MV-4-11 (cell line): Measurements from ENCODE around the gene PKDCC.

ENCODE experiments used
- DNase-seq: peaks from one replicate; lab custom pipeline; 2025; lab: John Stamatoyannopoulos, UW

Gene PKDCC, protein sequence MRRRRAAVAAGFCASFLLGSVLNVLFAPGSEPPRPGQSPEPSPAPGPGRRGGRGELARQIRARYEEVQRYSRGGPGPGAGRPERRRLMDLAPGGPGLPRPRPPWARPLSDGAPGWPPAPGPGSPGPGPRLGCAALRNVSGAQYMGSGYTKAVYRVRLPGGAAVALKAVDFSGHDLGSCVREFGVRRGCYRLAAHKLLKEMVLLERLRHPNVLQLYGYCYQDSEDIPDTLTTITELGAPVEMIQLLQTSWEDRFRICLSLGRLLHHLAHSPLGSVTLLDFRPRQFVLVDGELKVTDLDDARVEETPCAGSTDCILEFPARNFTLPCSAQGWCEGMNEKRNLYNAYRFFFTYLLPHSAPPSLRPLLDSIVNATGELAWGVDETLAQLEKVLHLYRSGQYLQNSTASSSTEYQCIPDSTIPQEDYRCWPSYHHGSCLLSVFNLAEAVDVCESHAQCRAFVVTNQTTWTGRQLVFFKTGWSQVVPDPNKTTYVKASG

DNA sequence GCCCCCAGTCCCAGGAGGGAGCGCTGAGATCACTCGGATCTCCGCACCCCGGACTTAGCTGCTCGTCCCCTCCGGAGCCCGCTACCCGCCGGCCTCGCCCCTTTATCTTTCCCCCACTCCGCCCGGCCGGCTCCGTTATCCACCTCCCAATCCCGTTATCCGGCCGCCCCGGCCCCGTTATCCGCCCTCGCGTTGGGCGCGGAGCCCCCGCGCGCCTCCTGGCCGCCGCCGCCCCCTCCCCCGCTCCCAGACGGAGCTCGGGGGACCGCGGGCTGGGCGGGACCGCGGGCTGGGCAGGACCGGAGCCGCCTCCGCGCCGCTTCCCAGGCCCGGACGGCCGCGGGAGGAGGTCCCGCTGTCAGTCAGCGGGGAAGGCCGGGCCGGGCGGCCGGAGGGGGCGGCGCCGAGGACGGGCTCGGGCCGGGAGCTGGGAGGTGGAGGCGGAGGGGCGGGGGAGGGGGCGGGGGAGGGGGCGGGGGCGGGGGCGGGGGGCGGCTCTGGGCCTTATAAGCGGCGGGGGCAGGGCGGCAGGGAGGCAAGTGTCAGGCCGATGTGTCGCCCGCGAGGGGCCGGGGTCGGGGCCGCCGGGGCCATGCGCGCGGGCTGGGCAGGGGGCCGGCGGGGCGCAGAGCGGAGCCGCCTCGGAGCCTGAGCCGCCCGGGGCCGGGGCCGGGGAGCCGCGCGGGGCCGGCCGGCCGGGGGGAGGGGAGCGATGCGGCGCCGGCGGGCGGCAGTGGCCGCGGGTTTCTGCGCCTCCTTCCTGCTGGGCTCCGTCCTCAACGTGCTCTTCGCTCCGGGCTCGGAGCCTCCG lies at the start of gene PKDCC:
Gene PKDCC (plus strand): TSS at position 534 of the 811 bp plus-strand sequence. CDS start 179 bp downstream, at position 713.
- DNase-seq, result peak; percentile 18

DNA sequence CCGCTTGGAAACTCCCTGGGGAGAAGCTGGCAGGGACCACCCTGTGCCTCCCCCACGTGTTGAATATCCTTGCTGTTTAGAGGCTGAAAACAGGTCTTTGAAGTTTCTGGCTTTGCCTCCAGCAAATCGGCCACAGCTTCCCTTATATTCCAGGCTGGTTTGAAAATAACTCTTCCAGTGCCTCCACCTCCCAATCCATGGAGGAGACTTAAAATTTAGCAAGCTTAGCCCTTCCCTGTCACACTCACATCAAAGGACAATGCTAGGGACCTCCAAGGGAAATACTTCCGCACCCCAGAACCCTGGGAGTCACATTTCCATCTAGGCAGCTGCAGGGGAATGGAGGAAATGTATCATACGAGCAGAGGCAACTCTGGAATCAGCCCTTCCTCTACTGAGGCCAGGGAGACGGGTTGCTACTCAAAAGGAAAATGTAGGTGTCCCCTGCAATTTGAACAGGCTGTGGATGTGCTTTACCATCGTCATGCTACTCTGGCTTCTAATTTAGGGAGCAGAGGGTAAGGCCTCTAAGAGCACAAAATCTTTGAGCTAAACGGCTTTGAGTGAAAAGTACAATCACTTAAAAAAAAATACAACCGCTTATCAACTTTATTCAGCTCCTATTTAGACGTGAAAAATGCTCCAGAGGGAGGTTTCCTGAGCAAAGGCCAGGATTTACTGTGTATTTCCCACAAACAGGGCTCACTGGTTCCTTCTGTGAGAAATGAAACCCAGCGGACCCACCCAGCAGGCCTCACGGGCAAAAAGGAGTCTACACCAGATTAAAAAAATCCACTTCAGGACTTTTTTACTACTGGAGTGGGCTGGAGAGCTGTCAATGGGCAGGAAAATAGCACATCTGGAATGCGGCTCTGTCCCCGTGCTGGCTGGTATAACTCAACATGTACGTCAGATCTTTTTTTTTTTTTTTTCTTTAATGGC lies 49.4 kb upstream of the PKDCC start:
- no peak for DNase-seq

DNA sequence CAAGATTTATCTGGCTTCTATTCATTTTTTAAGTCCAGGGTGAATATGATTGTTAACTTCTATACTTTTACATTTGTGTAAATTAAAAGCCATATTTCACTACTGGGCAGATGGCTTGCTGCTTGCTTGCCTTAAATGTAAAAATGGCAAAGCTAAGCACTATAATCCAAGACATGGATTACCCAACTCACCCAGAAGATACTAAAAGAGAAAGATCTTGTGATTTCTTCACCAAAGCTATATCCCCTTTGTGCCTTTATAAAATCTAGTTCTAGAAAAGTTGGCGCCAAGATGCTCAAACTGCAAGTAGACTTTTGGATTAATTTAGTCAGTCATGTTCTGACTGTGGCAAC lies 48.7 kb upstream of the PKDCC start:
- DNase-seq, result no peak

DNA sequence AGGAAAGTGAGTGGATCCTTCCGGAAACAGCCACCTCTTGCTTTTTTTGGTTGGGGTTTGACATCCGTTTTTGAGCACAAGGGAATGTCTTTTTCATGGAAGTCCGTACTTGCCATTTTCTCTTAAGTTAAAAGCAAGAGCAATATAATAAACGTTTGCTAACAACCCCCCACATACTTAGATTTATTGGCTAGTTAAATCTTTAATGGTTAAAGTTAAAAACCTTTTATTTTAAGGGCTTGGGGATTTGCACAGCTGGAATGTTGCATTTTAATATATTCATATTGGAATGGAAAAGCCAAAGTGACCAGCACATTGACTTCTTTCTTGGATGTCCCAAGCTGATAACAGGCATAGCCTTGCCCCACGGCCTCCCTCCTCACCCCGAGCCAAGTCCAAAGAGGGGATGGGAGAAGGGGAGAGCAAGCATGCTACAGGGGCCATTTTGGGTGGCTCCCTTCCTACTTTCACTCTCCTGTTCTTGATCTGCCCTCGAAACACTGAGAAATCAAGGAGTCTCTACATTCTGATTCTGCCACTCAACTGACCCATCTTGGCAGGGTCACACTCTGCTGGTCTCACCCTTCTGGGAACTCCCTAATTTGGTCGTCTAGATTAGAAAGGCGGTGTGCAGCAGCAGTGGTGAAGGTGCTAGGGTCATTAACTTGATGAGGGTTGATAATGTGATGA lies 48.1 kb upstream of the PKDCC start:
- DNase-seq, result no peak

DNA sequence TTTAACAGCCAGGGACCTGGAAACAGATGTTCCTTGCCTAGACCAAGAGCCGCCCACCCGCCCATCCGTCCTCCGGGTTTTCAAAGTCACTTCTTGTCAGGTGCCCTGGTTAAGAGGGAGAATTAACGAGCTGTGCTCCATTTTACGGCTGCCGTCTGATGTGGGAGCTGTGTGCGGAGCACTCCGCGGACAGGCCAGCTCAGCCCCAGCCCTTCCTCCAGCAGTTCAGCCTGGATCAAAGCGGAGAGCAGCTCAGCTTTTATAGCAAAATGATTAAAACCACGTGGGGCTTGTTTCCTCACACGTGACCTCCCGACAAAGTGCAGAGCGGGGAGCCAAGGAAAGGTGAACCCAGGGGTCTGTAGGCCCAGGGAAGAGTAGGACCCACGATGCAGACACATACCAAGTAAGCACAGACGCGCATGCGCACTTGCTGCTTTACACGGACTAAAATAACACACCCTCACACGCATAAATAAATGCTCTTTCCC lies 46.1 kb upstream of the PKDCC start:
- DNase-seq, result no peak

DNA sequence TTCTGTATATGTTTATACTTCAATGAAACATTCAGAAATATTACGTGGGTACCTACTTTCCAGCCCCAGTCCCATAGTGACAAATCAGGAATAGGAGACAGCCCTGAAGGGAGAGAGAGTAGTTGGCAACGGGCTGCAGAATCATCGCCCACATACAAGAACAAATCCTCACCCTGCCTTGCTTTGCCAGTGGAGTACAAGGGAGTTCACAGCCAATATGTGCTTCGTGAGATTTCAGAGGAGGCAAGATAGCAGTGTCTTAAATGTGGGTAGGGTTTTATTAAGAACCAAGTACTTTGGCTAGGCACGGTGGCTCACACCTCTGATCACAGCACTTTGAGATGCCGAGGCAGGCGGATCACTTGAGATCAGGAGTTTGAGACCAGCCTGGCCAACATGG lies 40.3 kb upstream of the PKDCC start:
- DNase-seq, result no peak

DNA sequence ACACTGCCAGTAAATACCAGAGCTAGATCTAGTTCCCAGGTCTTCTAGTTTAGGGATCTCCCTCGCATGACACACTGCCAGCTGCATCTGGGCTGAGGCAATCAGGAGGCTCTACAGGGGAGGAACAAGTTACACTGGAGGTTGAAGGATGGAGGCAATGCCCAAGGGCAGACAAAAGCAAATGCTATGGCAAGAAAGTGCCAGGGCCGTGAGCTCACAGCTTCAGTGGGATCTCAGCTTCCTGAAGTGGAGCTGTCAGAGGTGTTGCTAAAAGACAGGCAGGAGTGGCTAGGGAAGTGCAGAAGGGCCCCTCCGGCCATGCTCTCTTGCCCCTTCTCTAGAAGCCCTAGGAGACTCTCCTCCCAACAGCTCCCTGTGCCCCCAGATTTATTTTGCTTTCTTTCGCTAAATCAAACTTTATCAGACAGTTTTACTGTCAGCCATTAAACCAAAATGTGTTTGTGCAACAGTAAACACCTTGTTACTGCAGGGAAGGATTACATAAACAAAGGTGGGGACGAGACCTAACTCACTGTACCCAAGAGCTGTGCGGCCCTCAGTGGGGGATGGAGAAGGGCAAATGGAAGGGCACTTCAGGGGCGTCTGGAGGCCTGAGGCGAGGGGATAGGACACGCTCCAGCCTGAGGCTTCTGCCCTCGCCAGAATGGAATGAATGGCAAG lies 39.4 kb upstream of the PKDCC start:
- peak; percentile 50 for DNase-seq

DNA sequence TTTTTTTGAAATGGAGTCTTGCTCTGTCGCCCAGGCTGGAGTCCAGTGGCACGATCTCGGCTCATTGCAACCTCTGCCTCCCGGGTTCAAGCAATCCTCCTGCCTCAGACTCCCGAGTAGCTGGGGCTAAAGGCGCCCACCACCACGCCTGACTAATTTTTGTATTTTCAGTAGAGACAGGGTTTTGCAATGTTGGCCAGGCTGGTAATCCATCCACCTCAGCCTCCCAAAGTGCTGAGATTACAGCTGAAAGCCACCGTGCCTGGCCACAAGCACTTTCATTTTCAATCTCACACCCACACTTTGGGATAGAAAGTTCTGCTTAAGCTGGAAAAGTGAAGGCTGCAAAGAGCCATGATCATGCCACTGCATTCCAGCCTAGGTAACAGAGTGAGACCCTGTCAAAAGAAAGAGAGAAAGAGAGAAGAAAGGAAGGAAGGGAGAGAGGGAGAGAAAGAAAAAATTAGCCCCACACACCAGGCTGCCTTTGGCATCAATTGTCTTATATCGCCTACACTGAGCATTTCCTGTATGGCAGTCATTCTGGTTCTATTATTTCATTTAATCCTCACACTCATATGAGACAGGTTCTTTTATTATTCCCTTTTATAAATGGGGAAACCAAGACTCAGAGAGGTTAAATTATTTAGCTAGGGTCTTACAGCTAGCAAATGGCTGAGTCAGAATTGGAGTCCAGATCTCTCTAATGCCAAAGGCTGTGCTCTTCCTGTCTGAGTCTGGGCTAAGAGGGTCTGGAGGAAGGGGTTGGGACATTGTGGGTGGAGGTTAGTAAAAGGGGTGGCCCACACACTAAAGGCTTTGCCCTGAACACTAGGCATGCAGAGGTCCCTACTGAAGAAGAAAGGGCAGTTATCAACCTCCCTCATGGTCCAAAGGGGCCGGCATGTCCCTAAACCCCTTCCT lies 37.9 kb upstream of the PKDCC start:
- peak; percentile 15 for DNase-seq

DNA sequence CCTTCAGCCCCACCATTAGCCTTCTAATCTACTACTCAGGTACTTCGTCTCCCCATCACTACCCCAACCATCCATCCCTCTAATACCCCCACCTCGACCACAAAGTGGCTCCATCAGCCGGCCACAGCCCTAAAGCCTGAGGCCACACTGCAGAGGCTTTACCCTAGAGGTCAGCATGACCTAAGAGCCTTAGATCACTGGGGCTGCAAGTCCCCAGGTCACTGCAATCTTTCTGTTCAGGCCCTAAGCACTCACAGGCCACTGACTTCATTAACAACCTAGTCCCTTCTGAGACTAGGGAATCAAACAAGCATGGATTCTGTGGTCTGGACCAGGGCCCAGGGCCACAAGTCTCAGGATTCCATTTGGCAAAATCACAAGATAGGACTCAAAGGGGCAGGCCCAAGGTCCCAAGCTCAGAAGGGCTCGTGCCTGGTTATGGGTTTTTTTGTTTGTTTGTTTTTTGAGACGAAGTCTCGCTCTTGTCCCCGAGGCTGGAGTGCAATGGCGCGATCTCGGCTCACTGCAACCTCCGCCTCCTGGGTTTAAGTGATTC lies 37.0 kb upstream of the PKDCC start:
- no peak for DNase-seq

DNA sequence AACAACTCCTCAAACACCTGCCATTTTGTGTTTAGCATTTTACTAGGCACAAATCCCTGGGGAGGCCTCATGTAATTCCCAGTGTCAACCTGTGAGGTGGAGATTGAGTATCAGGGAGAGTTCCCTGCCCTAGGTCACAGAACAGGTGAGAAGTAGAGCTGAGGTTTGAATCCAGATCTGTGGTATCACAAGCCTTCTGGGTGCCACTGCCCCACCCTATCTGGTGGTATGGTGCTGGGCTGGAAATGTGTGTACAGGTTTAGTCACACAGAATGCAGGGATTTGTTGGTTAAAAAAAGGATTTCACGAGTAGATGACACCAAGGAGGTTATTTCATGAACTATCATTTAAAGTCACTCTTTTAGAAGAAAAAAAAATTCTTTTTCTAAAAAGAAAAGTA lies 35.7 kb upstream of the PKDCC start:
- no peak for DNase-seq

DNA sequence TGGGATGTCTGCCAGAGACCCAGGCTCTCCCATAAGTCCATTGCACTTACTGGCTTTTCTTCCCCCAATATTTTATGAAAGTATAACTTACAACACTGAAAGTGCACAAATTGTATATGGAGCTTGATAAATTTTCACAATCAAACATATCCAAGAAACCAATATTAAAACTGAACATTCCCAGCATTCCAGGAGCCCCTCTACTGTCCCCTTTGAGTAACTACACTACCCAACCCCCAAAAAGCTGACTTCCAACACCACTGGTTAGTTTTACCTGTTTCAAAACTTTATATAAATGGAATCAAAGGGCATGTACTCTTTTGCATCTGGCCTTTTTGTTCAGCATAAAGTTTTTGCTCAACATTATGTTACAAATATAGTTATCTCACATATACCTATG lies 35.2 kb upstream of the PKDCC start:
- DNase-seq, result no peak

DNA sequence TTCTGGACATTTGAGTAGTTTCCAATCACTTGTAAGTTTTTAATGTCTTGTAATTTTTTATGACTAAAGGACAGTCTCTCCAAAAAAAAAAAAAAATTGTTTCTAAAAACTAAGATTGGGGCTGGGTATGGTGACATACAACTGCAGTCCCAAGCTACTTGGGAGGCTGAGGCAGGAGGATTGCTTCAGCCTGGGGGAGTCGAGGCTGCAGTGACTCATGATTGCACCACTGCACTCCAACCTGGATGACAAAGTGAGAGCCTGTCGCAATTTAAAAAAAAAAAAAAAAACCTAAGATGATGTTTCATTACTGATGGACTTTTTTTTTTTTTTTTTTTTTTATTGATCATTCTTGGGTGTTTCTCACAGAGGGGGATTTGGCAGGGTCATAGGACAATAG lies 34.4 kb upstream of the PKDCC start:
- DNase-seq, result peak; percentile 28

DNA sequence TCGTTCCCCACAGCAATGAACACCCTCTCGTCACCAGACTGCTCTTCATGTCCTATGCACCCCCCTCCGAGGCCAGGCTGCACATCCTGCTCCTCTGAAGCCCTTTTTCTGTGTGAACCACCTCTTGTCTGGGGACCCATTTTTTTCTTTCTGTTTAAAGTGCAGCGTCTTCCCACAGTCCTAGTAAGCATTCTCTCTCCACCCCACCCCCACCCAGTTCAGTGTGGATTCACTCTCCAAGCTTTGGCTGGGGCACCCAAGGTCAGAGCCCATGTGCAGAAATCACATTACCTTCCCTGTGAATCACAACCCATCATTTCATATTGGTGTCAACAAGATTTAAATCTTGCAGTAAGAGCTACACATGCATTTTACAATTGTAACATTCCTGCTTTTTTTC lies 26.4 kb upstream of the PKDCC start:
- DNase-seq, result no peak

DNA sequence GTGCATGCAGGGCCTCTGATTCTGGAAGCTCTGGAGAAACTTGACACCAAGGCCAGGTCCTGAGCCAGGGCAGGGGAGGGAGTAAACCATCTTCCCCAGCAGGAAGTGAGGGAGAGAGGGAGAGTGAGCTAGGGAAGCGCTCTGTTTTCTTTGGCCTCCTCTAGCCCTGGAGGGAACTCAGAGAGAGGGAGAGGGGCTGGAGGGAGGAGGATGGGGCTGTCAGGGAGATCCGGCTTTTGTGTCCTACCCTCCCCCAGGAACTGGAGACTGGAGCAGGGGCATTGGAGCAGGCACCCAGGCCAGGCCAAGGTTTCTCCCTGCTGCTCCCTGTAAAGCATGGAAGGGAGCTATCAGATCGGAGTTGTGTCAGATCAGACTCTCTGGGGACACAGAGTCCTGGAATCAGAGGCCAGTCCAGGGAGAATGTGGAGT lies 22.7 kb upstream of the PKDCC start:
- no peak for DNase-seq

DNA sequence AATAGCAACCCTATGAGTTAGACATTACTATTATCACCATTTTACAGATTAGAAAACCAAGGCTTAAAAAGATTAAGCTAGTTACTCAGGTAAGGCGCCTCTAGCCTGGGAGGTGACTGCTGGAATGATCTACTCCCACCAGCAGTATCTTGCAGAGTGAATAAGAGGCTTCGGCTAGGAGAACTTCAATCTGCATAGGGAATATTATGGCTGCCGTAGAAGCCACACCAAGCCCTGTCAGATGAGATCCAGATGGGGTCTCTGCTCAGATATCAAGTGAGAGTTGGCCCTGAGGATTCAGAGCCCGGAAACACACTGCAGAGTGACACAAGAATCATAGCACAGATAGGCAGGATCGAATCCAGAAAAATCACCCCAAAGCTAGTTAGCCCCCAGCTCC lies 21.5 kb upstream of the PKDCC start:
- no peak for DNase-seq

DNA sequence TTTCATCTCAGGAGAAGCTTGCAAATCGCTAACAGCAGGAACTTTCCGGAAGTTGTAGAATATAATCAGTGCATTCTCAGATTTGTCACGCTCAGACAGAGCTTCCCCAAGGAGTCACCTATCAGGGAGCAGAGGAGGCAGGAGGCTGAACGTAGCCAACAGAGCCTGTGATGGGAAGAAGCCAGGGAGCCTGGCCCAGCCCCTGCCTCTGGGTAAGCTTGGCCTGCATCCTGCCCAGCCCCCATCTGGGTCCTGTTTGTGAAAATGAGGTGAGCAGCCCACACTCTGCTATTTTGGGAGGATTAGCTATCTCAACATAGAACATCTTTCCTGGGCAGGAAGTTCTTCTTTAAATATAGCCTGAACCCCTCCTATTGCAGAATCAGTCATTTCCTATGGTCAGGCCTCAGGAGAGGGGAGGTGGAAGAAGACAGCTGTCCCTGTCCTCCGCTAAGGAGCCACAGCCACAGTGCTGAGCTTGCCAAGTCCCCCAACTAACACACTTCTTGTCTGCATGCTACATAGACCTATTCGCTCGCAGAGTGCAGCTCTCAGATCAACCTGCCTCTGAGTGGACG lies 19.2 kb upstream of the PKDCC start:
- DNase-seq, result peak; percentile 74

DNA sequence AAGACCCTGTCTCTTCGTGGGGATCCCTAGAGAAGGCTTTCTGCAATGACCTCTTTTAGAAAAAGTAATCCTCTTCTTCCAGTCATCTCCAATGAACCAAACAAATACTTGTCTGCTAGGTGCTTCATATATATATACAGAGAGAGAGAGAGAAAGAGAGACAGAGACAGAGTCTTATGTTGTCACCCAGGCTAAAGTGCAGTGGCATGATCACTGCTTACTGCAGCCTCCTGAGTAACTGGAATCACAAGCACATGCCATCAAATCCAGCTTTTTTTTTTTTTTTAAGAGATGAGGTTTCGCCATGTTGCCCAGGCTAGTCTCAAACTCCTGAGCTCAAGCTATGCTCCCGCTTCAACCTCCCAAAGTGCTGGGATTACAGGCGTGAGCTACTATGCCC lies 18.6 kb upstream of the PKDCC start:
- no peak for DNase-seq

DNA sequence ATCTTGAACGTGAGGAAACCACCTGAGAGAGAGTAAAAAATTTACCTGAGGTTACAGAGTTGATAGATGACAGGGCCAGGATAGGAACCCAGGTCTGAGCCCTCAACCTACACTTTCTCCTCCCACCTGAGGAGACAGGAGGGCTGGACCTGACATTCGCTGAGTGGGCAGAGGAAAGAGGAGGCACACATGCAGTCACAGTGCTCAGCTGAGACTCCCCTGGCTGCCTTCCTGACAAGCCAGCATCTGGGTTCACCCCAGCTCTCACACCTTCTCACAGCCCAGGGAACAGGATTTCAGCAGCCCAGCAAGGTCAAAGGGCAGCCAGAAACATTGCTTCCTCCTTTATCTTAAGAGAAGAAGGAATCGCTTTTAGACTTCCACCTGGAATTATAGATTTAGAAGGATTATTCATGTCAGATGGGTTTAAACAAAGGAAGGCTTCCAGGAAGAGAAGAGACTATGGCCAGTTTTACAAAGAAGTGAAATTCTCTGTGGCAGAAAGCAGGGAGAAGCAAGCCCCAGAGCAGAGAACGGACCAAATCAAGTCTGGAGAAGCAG lies 18.1 kb upstream of the PKDCC start:
- DNase-seq, result peak; percentile 13
